IPS-18c (cell line): ENCODE results near the gene MSI2.

Source experiments
- H3K4me3 ChIP-seq: 2 replicates; pipeline ENCODE4 v1.7.0; 2013; ENCODE audit warnings: low read depth, mild to moderate bottlenecking, low read length, moderate library complexity; ENCODE audit not compliant: insufficient read depth
- H3K9me3 ChIP-seq: one replicate; pipeline ENCODE4 v1.6.1; 2013; ENCODE audit warnings: mild to moderate bottlenecking, low read length, moderate library complexity; ENCODE audit not compliant: control insufficient read depth, insufficient read depth

MSI2 gene

GRCh38 chr17:57417956-57418355 is 161.6 kb downstream of the MSI2 start:
- H3K4me3 ChIP-seq = no peak overlapping the region
- no peaks in the 10 kb centered on the region for H3K9me3 ChIP-seq

- H3K4me3 ChIP-seq = no peak overlapping the region
- no peaks in the 10 kb centered on the region for H3K9me3 ChIP-seq
Observed at GRCh38 chr17:57418463-57419246, 162.3 kb downstream of the MSI2 start.

GRCh38 chr17:57419940-57420550 is 163.7 kb downstream of the MSI2 start:
- no peak overlapping the region for H3K4me3 ChIP-seq
- no peaks in the 10 kb centered on the region for H3K9me3 ChIP-seq

- Histone ChIP-seq H3K4me3 (no peak overlapping the region), H3K9me3 (no peaks in the 10 kb centered on the region)
Observed at GRCh38 chr17:57420734-57421717, 164.7 kb downstream of the MSI2 start.

- H3K9me3 ChIP-seq = no peaks in the 10 kb centered on the region
- no peak overlapping the region for H3K4me3 ChIP-seq
Observed at GRCh38 chr17:57422574-57423164, 166.3 kb downstream of the MSI2 start.

DNA sequence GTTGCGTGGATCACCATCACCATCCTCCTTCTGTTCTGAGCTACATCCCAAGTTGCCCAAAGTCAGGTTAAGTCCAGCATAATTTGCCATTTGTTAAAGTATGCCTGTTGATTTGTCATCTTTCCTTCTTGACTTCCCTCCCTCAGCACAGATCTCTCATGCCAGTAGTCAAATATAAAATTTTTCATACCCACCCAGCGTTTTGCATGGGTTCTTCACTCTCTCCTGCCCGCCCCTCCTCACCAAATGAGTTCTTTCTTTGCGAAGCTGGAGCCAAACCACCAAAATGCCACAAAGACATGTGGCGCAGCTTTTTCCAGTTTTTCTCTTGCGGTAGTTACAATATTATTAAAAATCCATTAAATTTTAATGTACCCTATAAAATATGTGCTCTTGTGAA is 167.2 kb downstream of the MSI2 start:
- Histone ChIP-seq H3K9me3 (no peaks in the 10 kb centered on the region), H3K4me3 (no peak overlapping the region)

- H3K9me3 ChIP-seq = no peaks in the 10 kb centered on the region
- no peak overlapping the region for H3K4me3 ChIP-seq
Observed at GRCh38 chr17:57424273-57424672, 167.9 kb downstream of the MSI2 start.

GRCh38 chr17:57424777-57425188 is 168.5 kb downstream of the MSI2 start:
- no peaks in the 10 kb centered on the region for H3K9me3 ChIP-seq
- H3K4me3 ChIP-seq = no peak overlapping the region

GRCh38 chr17:57425431-57425830 is 169.1 kb downstream of the MSI2 start:
- no peaks in the 10 kb centered on the region for H3K9me3 ChIP-seq
- no peak overlapping the region for H3K4me3 ChIP-seq

DNA sequence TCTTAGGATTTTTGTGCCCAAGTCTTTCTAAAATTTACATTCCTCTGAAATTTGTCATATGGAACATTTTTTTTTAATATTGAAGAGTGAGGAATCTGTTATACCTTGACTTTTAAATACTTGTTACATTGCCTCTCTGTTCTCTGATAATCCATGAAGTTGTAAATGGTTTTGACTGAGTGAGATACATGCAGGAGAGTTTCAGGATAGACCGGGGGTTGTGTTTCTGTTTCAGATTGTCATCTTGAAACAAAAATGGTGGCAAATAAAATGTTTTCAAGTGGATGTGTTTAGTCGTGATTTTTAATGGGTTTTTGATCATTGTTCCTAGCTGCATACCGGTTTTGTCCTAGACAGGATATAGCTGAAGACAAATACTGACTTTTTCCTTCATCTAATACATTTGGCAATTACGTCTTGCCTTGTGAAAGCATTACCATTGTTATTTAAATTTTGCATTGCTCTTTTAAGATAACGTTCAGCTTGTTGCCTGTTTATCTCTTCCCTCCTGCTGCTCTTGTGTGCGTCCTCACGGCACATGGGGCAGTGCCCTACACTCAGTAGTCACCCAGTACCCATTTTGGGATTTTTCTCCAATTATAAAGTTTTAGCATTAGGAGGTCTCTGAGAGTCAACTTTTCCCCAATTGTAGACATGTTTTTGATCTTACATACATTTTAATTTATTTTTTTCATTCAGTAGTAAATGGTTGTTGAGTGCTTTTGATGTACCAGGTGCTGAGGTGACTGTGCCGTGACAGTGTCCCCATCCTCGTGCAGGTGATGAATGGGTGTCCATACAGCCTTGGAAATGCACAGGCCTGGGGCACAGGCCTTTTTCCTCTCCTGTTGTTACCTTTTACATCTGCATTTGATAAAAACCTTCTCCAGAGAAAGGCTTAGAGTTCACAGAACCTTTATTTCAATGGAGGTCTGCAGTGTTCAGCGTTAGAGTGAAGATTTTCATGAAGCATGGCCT is 169.9 kb downstream of the MSI2 start:
- Histone ChIP-seq H3K4me3 (no peak overlapping the region), H3K9me3 (no peaks in the 10 kb centered on the region)

DNA sequence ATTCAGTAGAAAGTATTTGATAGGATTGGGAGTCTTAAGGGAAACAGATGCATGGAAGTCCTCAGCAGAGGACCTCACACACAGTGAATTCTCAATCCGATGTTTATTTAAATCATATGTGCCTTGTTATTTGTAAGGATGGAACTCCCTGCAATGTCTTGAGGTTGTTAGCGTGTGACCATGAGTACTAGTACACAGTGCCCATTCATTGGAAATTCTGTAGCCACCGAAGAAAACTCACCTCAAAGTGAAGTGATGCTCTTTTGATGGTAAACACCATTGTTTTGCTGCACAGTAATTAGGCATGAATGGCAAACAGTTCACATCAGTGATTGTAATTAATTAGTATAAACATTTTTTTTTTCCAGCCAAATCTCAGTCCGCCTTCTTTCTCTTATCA is 173.6 kb downstream of the MSI2 start:
- Histone ChIP-seq H3K4me3 (no peak overlapping the region), H3K9me3 (no peaks in the 10 kb centered on the region)

GRCh38 chr17:57431415-57431814 is 175.1 kb downstream of the MSI2 start:
- Histone ChIP-seq H3K9me3 (no peaks in the 10 kb centered on the region), H3K4me3 (no peak overlapping the region)

GRCh38 chr17:57432507-57433277 is 176.4 kb downstream of the MSI2 start:
- H3K4me3 ChIP-seq = no peak overlapping the region
- H3K9me3 ChIP-seq = no peaks in the 10 kb centered on the region

DNA sequence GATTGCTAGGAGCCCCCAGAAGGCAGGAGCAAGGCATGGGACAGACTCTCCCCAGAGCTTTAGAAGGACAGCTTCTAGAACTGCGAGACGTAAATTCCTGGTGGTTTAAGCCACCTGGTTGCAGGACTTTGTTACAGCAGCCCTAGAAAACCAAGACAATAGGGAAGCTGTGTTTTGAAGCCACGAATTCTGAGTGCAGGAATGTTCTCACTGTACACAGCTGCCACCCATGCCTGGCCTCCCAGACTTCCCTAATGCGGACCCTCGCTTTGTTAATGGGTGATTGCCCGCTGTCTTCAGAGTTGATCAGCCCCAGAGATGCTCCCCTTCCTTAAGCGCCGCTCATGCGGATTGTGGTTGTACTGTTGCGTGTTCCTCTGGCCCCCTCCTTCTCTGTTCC is 177.1 kb downstream of the MSI2 start:
- H3K4me3 ChIP-seq = no peak overlapping the region
- no peaks in the 10 kb centered on the region for H3K9me3 ChIP-seq

DNA sequence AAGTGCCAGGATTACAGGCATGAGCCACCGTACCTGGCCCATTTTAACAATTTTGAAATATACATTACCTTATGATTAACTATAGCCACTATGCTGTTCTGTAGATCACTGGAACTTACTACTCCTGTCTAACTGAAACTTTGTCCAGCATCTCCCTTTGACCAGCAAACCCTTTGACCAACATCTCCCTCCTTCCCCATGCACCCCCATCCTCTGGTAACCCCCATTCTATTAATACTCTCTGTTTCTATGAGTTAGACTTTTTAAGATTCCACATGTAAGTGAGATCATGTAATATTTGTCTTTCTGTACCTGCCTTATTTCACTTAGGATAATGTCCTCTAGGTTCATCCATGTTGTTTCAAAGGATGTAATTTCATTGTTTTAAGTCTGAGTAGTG is 178.0 kb downstream of the MSI2 start:
- H3K4me3 ChIP-seq = no peak overlapping the region
- no peaks in the 10 kb centered on the region for H3K9me3 ChIP-seq

DNA sequence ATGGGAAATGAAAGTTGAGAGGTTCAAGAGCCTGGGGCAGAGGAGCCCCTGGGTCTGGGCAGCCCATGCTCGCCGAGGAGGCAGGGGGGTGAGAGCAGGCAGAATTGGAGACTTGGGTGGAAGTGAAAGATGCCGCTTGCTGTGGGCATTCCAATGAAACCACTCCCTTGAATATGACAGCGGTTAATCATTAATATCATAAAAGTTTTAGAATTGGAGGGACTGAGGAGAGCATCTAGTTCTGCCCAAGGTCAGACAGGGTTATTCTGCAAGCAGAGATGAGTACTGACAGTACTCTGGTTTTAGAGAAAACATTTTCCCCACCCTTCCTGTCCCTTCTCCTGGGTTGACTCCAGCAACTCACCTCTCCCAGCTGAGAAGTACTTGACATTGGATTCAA is 180.2 kb downstream of the MSI2 start:
- Histone ChIP-seq H3K4me3 (no peak overlapping the region), H3K9me3 (no peaks in the 10 kb centered on the region)
